LNCaP clone FGC (cell line): Measurements from ENCODE around the gene GNAO1.

Experiments
- DNase-seq: peaks from one replicate; pipeline ENCODE4 v3.0.0-alpha.2; 2011; ENCODE audit warnings: low read depth
- H3K4me3 ChIP-seq: 2 replicates; pipeline ENCODE4 v1.5.1; 2011; ENCODE audit warnings: mild to moderate bottlenecking, low read depth, low read length, control low read depth
- CTCF ChIP-seq: IDR thresholded peaks from 2 replicates; pipeline ENCODE4 v1.5.1; 2012; ENCODE audit warnings: mild to moderate bottlenecking; ENCODE audit not compliant: control insufficient read depth, insufficient read depth; ENCODE audit errors: extremely low read depth

Gene GNAO1

GRCh38 chr16:56345406-56346050 lies 154.2 kb downstream of the GNAO1 start:
- DNase-seq = no peak

GRCh38 chr16:56346131-56346890 lies 155.0 kb downstream of the GNAO1 start:
- no peak for TF ChIP-seq CTCF
- H3K4me3 ChIP-seq = no peak overlapping the region
- DNase-seq = no peak

More at GRCh38 chr16:56345406-56346050, 154.2 kb downstream of the GNAO1 start:
- TF ChIP-seq CTCF = no peak
- H3K4me3 ChIP-seq = no peak overlapping the region

GRCh38 chr16:56347166-56347565 lies 155.9 kb downstream of the GNAO1 start:
- TF ChIP-seq CTCF = no peak
- no peak overlapping the region for H3K4me3 ChIP-seq
- no peak for DNase-seq

- TF ChIP-seq CTCF = no peak
- no peak for DNase-seq
- H3K4me3 ChIP-seq = no peak overlapping the region
Measured at GRCh38 chr16:56347670-56348069, 156.4 kb downstream of the GNAO1 start.

GRCh38 chr16:56348168-56349085 lies 157.1 kb downstream of the GNAO1 start:
- no peak for TF ChIP-seq CTCF
- H3K4me3 ChIP-seq = no peak overlapping the region

GRCh38 chr16:56349086-56349415 lies 157.8 kb downstream of the GNAO1 start:
- H3K4me3 ChIP-seq = no peak overlapping the region
- no peak for TF ChIP-seq CTCF
- no peak for DNase-seq

More at GRCh38 chr16:56348168-56349085, 157.1 kb downstream of the GNAO1 start:
- DNase-seq = no peak
